ENCODE data around the gene PTGES3.

The PTGES3 gene

DNA sequence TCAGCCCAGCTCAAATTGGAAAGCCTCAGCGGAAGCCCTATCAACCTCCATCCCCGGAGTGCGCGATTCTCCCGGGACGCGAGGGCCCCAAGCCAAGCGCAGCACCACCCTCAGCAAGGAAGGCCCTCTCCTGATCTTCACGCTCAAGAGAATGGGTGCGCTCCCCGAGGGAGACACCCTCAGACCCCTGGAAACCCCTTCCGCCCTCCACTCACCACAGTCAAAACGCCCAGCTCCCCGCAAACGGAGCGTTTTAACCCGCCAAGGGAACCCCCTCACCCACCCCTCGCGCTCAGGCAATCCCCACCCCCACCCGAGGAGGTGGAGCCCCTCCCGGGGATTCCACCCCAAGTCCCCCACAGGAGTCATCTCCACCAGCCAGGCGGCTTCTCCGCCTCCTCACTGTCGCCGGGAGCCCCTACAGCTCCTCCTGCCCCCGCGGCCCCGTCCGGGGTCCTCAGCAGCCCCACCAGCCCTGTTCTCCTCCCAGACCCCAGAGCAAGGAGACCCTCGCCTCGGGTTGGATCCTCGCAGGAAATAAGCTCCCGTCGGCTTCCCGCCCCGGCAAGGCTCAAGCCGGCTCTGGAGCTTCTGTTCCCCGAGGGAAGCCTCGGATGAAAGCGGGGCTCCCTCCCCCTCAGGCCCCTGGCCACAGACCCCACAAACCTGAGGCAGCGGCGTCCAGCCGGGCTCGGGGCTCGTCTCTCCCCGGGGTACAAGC is 58.5 kb downstream of the PTGES3 start:
- peak; percentile 53 for DNase-seq (ENCODE audit: low read depth)

- DNase-seq (ENCODE audit: low read depth) = peak; percentile 74
These were observed 59.2 kb downstream of the PTGES3 start for GRCh38 chr12:56628671-56629458.

DNA sequence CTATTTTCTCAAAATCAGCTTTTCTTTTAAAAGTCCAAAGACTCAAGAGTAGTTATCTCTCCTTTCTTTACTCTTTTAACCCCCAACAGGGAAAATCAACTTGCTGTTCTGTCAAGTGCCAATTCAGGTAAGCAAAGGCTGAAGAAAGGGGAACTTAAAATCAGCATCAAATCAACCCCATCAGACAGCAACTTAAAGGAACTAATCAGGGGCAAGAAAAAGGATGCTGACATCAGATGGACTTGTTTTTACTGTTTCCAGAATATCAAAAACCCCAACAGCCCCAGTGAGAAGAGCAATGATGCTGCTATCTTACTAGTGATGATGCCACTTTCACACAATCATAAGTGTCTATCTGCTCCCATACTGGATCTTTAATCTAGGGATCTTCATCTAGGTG is 61.4 kb downstream of the PTGES3 start:
- no peak for DNase-seq (ENCODE audit: low read depth)

GRCh38 chr12:56622535-56622934 is 65.5 kb downstream of the PTGES3 start:
- DNase-seq (ENCODE audit: low read depth) = no peak

DNA sequence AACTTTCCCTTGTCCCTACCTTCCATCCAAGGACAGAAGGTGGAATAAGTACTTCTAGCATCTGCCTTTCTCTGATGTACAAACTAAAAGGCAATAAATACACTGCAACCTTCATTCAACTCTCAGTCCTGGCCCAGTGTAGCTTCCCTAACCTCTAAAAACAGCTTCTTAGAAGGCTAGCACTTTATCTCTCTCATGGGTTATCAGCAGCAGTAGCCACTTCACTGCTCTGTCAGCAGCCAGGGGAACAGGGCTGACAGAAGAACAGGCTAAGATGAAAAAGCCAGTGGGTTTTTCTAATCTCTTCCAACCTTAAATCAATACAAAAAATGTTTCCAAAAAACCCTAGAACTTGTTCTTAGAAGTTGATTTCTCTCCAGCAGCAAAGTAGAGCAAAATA is 71.2 kb downstream of the PTGES3 start:
- DNase-seq (ENCODE audit: low read depth) = no peak

DNA sequence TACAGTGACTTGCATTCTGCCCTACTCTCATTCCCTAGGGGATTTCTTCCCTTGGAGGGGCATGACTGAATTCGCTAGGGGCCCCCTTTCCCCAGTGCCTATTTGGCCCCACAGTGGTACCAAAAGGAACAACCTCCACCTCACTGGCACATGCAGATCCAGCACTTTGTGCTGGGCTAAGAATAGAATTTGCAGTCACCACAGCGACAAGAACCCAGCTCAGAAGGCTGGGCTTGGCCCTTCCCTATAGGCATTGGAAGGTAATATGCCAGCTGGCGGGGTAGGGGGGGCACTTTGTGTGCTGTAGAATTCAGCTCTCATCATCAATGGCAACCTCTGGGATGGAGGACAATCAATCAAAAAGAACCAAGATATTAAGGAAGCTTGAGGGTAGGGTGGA is 71.8 kb downstream of the PTGES3 start:
- no peak for DNase-seq (ENCODE audit: low read depth)

- no peak for DNase-seq (ENCODE audit: low read depth)
These were observed 73.5 kb downstream of the PTGES3 start for GRCh38 chr12:56614627-56615026.
